HFF-Myc (cell line): ENCODE results near the gene PBOV1.

Source experiments
- DNase-seq: peaks from one replicate; pipeline ENCODE4 v3.0.0-alpha.2; 2011; ENCODE audit warnings: low read depth; ENCODE audit errors: extremely low read depth
- H3K4me3 ChIP-seq: replicated peaks from 2 replicates; pipeline ENCODE4 v1.5.1; 2011; ENCODE audit warnings: low read depth, mild to moderate bottlenecking, control low read depth, low read length
- CTCF ChIP-seq: IDR thresholded peaks from 2 replicates; pipeline ENCODE4 v1.5.1; 2012; ENCODE audit warnings: mild to moderate bottlenecking, low read depth, low read length, control low read depth; ENCODE audit errors: missing control alignments

PBOV1 gene

GRCh38 chr6:138211601-138212000, 6.7 kb downstream of the PBOV1 start:
- no peak overlapping the region for H3K4me3 ChIP-seq
- TF ChIP-seq CTCF = no peak
- DNase-seq = no peak

DNA sequence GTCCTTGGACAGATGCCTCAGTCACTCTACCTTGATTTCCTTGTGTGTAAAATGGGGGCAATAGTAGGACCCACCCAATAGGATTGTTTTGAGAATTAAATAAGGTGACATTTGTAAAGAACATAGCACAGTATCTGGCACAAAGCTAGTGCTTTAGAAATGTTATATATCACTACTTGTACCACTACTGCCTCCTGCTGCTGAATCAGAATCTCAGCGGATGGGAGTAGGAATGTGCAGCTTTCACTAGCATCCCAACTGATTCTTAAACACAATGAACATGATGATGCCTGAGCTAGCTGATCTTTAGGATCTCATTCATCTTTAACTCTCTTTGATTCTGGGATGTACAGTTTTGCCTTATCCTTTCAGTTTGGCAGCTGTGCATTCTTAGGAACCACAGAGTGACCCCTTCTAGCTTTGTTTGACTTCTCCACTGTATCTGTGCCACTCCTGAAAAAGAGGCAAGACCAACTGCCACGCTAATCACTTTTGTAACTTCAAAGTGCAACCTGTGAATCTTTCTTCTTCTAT, 7.2 kb downstream of the PBOV1 start:
- TF ChIP-seq CTCF = no peak
- no peak for DNase-seq
- H3K4me3 ChIP-seq = no peak overlapping the region

- no peak for DNase-seq
- TF ChIP-seq CTCF = no peak
- H3K4me3 ChIP-seq = no peak overlapping the region
These were observed 11.4 kb downstream of the PBOV1 start for GRCh38 chr6:138206862-138207261.

DNA sequence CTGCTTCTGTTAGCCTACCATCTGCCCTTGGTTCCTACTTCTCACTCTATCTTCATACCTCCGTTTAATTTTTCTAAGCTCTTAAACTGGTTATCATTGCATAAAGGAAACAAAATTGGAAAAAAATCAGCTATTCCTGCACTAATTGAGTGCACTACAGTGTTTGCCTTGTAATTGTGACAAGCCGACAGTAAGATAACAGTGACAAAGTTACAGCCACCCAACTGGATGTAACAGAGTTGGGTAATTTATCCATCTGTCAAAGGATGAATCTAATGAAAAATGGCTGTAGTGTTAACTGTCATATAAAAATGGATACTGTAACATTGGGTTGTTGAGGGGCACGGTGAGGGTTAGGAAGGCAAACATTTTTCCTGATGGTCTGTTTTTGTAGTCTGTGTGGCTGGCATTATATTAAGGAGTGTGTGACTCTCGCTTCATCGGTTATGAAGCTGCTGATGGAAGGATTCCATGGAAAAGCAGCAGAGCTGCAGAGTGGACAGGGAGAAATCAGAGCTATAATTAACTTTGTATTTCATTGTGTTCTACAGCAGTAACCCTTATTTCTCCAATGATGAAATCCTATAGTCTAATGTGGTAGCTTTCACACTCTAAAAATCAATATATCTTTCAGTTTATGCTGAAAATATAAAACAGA, 12.7 kb downstream of the PBOV1 start:
- no peak overlapping the region for H3K4me3 ChIP-seq
- no peak for TF ChIP-seq CTCF
- DNase-seq = no peak

DNA sequence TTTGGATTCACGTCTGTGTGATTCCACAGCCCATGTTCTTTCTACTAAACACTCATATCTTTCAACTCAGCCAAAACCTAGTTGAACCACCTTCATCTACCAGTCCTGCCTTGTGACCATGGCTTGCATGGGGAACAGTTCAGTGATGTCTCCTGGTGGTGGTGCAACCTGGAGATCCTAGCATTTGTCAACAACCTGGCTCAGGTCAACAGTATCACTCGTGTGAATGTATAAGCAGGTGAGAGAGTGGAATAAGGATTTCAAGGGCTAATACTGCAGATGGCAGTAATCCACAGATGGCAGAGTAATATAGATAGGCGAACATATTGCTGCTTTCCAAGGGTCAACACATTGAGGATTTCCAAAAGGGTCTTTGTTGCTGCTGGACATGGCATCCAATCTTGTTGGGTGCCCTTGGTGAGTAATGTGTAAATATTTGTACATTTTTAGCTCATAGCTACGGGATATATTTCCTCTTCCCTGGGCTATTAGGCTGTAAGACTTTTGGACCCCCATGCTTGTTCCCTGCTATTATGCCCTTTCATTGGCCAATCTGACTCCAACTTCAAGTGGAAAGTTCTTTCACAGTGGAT, 13.4 kb downstream of the PBOV1 start:
- no peak for TF ChIP-seq CTCF

GRCh38 chr6:138204303-138204702, 14.0 kb downstream of the PBOV1 start:
- no peak for TF ChIP-seq CTCF
- no peak for DNase-seq
- H3K4me3 ChIP-seq = no peak overlapping the region

More for the DNA sequence above, 13.4 kb downstream of the PBOV1 start:
- DNase-seq = no peak
- no peak overlapping the region for H3K4me3 ChIP-seq
